ENCODE results near the gene NBEA.
"Not testable (repeated sequence)": the region's sequence is repeated elsewhere in the genome, so short reads cannot be mapped to it uniquely, and the experiment has no call there.

The NBEA gene

DNA sequence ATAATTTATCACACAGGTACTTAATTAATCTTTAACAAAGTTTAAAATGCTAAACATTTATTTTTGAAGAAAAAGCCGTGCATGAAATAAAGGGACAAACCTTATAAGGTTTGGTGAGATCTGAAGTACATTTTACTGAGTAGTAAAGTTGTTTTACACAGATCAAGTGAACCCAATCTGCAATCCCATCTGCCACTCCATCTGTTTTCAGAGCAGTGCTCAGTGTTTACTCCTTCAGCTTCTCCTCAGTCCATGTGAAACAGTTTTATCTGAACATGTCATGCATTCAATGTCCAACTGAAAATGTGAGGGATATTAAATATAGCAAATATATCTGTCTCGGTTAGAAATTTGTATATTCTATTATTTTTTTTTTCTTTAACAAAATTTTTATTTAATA lies 367.6 kb downstream of the NBEA start:
- no peak for DNase-seq

DNA sequence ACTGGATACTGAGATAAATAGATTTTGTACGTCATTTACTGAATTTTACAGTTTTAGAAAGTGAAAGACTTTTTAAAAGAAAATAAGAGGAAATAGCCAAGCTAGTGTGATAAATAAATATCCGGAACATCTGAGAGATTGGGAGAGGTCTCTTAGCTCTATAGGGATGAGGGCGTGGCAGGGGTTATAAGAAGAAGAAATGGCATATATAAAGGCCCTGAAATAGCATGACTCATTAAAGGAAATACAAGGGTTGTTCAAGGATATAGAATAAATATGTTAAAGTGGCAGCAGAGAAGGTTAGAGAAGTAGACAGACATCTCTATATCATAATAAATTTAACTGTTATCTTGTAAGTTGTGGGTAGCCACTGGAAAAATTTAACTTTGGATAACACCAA lies 390.1 kb downstream of the NBEA start:
- no peak for DNase-seq

DNA sequence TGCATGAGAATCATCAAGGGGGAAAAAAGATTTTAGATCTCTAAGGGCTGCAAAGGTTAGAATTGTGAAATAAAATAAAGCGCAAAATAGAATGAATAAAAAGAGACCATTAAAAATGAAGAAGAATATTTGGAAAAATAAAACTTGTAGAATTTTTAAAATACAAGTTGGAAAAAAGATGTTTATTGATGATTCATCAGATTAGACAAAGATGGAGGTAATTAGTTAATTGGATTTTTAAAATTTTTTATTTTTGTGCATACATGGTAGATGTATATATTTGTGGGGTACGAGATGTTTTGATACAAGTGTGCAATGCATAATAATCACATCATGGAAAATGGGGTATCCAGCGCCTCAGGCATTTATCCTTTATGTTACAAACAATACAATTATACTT lies 391.1 kb downstream of the NBEA start:
- DNase-seq: no peak

DNA sequence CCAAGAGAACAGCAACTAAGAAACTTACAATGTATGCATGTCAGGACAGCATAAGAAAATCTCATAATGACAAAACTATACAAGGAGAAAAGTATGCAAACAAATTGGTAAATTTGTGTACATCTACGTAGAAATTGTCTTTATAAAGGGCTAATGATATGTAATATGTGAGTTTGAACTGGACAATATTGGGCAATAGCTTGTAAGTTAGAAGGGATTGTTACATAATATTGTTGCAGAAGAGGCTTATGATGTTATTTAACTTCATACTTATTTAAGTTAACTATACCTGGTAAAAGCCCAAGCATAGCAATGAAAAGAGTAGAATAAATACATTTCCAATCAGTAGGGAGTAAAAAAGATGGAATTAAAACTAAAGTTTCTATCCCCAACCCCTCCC lies 400.4 kb downstream of the NBEA start:
- DNase-seq: no peak

DNA sequence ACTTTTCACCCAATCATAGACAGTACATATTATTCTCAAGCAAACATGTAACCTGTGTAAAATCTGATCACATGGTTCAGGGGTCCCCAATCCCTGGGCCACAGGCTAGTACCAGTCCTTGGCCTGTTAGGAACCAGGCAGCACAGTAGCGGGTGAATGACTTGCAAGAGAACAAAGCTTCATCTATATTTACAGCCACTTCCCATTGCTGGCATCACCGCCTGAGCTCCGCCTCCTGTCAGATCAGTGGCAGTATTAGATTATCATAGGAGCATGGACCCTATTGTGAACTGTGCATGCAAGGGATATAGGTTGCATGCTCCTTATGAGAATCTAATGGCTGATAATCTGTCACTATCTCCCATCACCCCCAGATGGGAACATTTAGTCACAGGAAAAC lies 401.3 kb downstream of the NBEA start:
- DNase-seq: no peak

DNA sequence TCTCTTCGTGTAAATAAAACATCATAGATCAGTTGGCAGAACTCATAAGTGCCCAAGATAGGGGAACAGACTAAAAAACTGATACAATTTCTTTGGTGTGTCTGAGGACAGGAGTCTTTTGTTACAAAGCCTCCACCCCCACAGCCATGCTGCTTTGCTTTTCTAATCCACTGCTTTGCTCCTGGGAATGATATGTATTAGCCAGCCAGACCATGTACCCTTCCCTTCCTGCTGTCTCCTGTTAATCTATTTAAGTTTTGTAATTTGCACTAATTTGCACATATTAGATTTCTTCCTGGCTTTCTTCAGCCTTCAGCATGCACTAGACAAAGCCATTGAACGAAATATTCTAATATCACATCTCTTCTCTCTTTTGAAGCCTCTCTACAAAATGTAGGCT lies 403.9 kb downstream of the NBEA start:
- DNase-seq: no peak

DNA sequence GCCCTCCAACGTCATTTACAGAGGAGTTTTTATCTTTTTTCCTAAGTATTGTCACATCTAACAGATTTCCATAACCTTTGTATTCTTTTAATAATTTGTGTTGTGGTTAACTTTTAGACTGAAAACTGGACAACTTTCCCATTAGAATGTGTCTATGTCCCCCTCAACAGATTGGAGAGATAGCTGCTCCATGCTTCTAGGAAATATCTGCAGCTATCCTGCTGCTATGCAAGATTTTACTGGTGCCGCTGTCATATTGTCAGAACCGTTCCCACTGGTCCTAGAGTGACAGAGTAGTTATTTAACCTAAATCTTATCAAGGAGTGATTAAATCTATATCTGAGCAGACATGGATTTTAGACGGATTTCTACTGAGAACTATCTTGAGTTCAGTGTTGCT lies 404.4 kb downstream of the NBEA start:
- no peak for DNase-seq

DNA sequence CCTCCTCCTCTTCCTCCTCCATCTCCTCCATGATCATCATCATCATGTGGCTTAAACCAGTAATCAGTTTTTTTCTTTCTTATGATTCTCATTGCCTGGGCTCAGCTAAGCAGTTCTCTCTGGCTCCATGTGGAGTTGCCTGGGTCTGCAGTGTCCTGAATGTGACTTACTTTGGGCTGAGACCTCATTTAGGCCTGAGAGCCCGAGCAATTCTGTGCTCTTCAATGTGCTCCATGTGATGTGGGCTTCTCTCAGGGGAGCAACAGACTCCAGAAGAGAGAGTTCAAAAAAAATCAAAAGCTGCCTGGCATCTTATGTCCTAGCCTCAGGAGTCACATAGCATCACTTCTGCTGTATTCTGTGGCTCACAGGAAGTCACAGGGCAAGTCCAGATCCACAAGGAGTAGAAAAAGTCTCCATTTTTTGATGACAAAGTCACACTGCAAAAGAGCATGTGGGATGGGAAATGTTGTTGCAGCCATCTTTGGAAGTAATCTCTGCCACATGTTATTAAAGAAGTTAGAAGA lies 405.7 kb downstream of the NBEA start:
- DNase-seq: no peak

DNA sequence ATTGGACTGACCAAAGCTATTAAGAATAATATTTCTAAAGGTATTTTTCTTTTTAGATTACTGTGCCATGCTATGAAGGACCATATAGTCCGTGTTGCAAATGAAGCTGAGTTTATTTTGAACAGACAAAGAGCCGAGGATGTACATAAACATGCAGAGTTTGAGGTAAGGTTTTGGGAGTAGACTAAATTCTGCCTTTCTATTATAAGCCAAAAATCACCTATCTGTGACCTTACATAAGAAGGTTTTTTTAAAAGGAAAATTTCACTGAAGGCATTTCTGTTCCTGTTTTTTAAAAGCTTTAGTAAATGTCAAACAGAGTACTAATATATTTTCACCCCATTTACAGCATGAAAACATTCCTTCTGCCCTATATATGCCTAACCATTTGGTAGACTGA lies 407.0 kb downstream of the NBEA start:
- DNase-seq: no peak

DNA sequence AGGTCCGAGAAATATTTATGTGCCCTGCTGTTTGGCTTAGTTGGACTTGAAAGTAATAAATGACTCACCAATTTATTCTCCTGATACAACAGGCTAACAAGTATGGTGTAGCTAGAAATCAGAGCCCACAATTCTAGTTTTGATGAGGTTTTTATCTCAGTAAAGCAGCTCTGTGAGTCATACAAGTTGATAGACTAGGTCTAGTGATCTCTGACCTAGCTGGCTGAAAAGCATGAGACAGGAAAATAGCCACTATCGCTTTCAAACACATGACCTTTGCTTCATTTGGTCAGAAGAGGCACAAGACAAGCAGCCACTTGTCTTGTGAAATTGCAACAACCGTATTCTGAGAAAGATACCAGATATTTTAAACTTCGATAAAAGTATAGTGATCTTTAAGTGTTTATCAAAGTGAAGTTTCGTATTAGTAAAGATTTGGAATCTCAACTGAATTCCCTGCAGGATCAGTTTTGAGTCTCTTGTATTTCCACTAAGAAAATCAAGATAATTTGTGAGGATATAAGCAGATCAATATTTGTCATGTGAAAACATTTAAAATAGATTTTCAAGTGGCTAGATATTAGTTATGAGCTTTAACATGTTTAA lies 407.7 kb downstream of the NBEA start:
- DNase-seq: no peak

DNA sequence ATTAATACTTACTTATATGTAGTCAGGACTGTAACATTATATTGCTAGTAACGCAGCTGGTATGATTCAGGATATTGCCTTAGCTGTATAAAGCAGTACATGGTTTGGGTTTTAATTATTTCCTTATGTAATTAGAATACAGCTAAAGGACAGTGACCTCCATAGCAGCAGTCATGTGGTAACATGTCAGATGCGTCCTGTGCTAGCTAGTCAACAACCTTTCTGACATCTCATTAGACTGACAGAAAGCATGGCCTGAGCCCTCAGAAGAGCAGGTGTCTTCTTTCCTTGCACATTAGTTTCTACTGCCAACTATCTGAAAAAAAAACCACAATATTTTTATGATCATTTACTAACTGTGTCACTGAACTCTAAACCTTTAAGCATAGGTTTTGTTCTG lies 412.2 kb downstream of the NBEA start:
- no peak for DNase-seq

DNA sequence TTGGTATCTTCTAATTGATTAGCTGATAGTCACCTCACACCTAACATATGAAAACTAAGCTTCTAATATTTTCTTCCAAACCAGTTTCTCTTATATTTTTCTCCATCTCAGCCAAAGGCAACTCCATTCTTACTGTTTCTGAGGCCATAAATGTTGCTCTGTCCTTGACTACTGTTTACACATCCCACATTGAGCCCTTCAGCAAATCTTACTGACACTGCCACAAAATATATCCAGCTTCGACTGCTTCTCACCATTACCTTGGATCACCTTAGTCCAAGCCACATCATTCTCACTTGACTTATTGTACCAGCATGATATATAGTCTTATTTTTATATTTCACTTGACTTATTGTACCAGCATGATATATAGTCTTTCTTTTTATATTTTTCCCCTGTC lies 412.8 kb downstream of the NBEA start:
- no peak for DNase-seq

DNA sequence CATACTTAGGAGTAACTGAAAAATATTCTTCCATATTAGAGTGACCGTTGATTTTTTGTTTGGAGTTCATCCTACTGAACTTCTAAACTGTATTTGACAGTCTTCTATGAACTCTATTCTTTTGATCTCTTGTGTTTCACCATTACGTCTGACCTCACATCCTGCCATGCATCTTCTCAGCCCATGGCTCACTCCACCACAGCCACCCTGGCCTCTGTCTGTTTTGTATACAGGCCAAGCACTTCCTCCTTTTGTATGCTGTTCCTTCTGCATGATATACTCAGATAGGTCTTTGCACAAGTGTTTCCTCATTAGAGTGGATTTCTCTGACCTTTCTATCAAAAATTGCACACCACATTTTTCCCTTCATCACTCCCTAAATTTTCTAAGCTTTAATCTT lies 414.5 kb downstream of the NBEA start:
- DNase-seq: no peak

DNA sequence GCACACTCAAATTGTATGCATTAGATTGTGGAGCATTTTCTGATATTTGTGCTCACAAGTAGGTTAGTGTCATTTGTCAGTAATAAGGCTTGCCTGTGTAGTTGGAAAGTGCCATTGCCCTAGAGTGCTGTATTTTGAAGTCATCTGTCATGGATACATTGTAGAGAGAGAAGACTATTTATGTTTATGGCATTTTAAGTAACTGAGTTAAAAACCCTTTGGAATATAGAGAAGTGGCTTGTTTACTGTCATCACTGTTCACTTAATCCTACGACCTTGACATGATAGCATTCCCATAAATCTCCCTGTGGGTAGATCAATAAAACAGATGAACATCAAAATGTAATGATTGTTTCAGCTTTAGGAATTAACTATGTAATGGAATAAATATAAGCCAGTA lies 423.8 kb downstream of the NBEA start:
- no peak for DNase-seq

DNA sequence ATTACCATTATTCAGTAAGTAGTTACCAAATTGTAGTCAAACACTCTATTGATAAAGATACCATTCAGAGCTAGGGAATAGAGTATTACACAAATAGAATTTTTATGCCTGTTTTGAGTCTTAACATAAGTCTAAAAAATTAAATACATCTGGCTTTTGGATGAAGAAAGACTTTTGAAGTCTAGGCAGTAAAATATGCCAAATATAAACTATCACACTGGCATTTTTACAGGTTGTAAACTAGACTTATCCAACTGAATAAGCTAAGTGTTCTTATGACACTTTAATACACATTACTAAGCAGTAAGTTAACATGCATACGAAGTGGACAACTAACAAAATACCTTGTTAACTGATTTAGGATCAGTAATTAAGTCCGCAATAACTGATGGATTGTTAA lies 425.5 kb downstream of the NBEA start:
- DNase-seq: no peak

DNA sequence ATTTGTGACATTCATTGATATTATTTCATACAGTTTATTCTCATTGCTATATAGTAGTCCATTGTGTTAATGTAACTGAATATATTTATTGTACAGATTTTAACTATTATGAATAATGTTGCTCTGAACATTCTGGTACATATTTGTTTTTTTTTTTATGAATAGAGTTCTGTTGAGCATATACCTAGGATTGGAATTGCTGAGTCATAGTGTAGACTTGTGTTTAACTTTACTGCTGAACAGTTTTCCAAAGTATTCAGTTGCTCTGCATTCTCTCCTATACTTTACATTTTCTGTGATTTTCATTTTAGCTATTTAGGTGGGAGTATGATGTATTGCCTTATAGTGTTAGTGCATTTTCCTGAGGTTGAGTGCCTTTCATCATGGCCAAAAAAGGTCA lies 436.9 kb downstream of the NBEA start:
- DNase-seq: no peak

DNA sequence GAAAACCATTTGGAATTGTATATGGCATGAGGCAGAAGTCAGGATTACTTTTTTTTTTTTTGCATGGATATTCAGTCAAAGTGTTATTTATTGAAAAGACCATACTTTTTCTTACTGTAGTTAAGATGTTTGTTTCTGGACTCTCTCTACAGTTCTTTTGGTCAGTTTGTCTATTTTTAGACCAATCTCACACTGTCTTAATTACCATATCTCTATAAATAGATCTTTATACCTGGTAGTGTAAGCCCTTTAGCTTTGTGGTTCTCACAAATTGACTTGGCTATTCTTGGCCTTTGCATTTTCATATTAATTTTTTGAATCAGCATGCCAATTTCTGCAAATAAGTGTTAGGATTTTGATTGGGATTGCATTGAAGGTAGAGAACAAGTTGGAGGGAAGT lies 437.6 kb downstream of the NBEA start:
- DNase-seq: no peak

DNA sequence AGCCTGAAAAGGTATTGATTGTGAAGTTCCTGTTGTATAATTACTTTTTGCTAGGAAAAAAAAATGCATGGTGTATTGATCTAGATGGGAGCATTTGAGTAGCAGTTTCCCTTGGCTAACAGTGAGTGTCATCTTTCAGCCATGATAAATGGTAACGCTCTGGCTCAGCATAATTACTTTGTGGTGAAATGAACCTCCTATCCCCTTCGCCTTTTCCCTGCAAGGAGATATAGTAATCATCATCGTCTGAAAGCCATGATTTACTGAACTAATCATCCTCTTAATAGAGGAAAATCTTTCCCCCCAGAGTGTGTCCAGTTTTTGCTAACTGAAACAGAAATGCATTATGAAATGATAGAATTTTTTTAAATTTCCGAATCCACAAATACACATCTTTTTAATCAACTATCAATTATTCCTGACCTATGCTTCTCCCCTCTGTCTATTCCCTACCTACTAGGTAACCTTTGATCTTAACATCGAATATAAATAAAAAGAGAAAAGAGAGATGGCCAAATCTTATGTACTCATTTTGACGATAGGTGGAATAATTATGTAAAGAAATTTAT lies 445.7 kb downstream of the NBEA start:
- DNase-seq: no peak

DNA sequence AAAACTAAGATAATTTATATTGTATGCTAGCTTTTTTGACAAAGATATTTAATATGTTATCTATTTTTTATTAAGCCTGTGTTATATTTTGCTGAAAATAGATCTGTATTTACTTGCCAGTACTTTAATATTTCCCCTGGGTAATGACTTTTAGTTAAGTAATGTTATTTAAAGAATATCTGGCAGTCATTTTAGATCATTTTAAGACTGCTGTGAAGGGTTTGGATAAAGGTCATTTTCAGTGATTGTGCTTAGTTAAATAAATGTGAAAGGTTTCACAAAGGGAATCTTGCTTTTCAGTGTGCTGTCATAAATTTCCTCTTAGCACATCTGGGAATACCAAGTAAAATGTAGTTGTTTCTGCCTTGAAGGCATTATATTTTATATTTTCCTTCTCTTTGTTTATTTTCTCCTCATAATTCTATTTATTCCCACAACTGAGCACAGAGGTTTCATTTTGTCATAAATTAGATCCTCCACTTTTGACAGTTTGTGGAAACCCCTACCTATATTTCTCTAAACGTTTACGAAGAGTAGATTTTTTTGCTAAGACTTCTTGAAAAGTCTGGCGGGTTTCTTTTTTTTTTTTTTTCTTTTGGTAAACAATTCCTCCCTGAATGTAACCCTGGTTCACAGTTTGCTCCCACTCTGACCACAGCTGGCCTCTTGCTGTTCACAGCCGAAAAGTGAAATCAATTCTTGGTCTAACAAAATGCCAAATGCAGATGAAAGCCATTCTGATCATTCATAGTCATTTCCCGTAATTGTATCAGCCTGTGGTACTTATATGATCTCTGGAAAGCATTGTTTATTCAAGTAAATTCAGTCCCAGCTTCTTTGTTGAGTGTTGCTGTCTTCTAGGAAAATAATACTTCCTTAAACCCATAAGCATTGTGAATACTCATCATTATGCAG lies 446.6 kb downstream of the NBEA start:
- no peak for DNase-seq

DNA sequence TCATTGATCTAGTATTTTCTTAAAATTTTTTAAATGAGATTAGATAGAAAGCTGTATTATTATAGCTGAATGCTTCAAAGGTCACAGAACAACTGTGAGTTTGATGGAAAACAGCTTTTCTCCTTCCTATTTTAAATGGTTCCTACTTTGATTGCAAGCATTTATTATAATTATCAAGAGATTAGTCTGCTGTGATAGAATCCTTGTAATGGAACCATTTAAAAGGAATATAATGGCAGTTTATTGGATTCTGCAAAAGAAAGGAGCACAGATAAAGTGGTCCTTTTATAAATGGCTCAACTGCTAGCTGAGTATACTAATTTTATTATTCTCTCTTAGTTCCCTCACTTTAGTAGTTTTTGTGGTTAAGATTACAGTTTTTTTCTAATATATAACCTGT lies 447.5 kb downstream of the NBEA start:
- DNase-seq: no peak

DNA sequence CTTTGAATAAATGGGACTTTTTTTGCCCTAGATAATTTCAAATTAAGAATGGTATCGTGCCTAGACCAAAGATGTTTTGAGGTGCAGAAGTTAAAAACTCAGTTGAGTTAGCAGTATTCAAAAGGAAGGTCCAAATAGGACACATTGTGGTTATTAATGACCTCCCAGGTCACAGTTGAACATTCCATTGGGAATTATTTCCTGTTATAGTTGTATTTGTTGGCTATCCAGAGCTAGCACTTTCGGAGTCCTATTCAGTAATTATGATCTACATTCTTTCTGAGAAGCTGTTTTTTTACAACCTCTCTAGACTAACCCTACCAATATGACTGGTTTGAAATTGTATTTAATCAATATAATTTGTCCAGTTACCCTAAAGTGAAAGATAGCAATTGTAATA lies 450.7 kb downstream of the NBEA start:
- no peak for DNase-seq

DNA sequence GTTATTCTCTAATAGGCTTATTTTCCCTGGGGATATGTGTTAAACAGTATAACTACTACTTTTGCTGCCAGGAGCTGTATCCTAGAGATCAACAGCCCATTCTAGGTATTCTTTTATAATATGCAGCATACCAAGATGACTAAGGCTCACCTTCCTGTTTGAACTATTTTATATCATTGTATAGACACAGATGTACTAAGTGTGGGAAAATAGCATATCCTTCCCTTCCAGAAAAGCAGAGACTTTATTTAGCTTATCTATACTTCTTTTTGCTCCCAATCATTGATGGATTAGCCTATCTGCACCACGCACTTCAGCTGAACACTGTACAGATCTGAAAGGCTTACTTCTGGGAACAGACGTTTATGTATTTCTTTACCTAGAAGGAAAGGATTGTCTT lies 451.8 kb downstream of the NBEA start:
- DNase-seq: no peak

DNA sequence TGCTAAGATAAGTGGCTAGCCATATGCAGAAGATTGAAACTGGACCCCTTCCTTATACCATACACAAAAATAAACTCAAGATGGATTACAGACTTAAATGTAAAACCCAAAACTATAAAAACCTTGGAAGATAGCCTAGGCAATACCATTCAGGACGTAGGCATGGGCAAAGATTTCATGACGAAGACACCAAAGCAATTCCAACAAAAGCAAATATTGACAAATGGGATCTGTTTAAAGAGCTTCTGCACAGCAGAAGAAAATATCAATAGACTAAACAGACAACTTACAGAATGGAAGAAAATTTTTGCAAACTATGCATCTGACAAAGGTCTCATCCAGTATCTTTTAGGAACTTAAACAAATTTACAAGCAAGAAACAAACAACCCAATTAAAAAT lies 466.2 kb downstream of the NBEA start:
- not testable (repeated sequence) for DNase-seq

DNA sequence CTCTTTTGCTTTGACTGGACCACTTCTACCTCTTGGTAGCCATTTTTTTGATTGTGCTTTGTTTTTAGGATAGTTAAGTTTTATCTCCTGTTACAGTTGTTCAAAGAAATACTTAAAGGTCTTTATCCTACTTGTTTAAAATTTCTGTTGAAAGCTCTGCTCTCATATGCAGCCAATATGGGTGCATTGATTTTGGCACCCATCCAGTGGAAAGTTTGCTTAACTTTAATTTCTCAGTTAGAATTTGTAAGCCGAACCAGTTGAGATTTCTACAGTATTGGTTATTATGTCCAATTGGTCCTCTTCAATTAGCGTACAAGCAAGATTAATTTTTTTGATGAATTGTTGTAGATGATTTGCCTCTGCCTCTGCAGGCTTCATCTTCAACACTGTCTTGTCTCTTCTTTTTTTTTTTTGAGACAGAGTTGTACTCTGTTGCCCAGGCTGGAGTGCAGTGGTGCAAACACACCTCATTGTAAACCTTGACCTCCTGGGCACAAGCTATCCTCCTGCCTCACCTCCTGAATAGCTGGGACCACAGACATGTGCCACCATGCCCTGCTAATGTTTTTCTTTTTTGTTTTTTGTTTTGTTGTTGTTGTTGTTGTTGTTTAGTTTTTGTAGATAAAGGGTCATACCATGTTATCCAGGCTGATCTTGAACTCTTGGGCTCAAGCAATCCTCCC lies 469.1 kb downstream of the NBEA start:
- DNase-seq: no peak
